HFF-Myc (cell line): ENCODE measurements around the gene ITPKC.

Experiments
- DNase-seq: peaks from one replicate; pipeline ENCODE4 v3.0.0-alpha.2; 2011; ENCODE audit warnings: low read depth; ENCODE audit errors: extremely low read depth
- H3K4me3 ChIP-seq: replicated peaks from 2 replicates; pipeline ENCODE4 v1.5.1; 2011; ENCODE audit warnings: low read depth, mild to moderate bottlenecking, control low read depth, low read length
- TF ChIP-seq, protein P1 (sequence below): IDR thresholded peaks from 2 replicates; pipeline ENCODE4 v1.5.1; 2012; ENCODE audit warnings: mild to moderate bottlenecking, low read depth, low read length, control low read depth; ENCODE audit errors: missing control alignments

The ITPKC gene

DNA sequence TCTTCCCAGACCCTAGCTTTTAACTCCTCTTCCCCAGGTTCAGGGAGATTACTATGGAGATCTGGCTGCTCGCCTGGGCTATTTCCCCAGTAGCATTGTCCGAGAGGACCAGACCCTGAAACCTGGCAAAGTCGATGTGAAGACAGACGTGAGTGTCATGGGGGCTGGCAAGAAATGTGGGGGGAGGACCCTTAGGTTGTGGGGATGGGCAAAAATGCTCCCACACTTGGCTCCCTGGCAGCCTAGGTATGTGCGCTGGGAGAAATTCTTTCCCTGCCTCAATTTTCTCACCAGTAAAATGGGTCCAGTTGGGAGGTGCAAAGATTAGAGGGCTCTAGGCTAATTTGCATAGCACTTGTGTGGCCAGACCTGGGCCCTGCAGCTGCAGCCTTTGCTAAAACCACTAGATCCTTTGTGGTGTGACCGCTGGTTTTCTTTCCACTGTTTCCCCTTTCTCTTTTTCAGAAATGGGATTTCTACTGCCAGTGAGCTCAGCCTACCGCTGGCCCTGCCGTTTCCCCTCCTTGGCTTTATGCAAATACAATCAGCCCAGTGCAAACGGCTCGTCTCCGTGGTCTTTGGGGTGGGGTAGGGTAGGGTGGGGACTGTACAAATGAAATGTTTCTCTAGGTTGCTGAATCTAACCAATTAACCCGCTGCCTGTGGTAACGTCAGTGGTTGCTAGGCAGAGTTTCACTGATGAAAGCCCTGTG, 60.2 kb downstream of the ITPKC start:
- TF ChIP-seq, protein P1, sequence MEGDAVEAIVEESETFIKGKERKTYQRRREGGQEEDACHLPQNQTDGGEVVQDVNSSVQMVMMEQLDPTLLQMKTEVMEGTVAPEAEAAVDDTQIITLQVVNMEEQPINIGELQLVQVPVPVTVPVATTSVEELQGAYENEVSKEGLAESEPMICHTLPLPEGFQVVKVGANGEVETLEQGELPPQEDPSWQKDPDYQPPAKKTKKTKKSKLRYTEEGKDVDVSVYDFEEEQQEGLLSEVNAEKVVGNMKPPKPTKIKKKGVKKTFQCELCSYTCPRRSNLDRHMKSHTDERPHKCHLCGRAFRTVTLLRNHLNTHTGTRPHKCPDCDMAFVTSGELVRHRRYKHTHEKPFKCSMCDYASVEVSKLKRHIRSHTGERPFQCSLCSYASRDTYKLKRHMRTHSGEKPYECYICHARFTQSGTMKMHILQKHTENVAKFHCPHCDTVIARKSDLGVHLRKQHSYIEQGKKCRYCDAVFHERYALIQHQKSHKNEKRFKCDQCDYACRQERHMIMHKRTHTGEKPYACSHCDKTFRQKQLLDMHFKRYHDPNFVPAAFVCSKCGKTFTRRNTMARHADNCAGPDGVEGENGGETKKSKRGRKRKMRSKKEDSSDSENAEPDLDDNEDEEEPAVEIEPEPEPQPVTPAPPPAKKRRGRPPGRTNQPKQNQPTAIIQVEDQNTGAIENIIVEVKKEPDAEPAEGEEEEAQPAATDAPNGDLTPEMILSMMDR = no peak
- DNase-seq = peak; percentile 92
- H3K4me3 ChIP-seq = peak overlapping the region; percentile 50

GRCh38 chr19:40777645-40777936, 60.7 kb downstream of the ITPKC start:
- TF ChIP-seq, protein P1 = no peak

GRCh38 chr19:40777937-40778705, 61.2 kb downstream of the ITPKC start, which contains the start of gene RAB4B:
TSS of gene RAB4B (plus strand) at chr19:40778247. CDS start at chr19:40778376, 129 bp downstream.
- peak within 1 kb of the TSS; percentile 50 for H3K4me3 ChIP-seq
- TF ChIP-seq, protein P1 = no peak
- peak; percentile 98 for DNase-seq

More at GRCh38 chr19:40777645-40777936, 60.7 kb downstream of the ITPKC start:
- H3K4me3 ChIP-seq = peak overlapping the region; percentile 50
- DNase-seq = no peak

GRCh38 chr19:40778706-40779284, 61.9 kb downstream of the ITPKC start:
- no peak for DNase-seq
- TF ChIP-seq, protein P1 = no peak
- peak overlapping the region; percentile 50 for H3K4me3 ChIP-seq

- TF ChIP-seq, protein P1 = no peak
- no peak overlapping the region for H3K4me3 ChIP-seq
- DNase-seq = no peak
These were observed 63.7 kb downstream of the ITPKC start for GRCh38 chr19:40780582-40780981.

DNA sequence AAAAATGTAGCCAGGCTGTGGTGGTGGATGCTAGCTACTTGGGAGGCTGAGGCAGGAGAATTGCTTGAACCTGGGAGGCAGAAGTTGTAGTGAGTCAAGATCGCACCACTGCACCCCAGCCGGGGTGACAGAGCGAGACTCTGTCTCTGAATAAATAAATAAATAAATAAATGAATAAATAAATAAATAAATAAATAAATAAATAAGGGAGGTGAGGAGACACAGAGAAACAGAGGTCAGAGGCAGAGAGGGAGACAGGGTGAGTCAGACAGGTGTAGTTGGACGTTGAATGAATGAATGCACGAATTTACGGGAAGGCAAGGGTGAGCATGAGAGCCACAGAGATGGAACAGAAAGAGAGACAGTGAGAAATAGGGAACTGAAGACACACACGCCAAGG, 64.2 kb downstream of the ITPKC start:
- no peak overlapping the region for H3K4me3 ChIP-seq
- no peak for DNase-seq
- TF ChIP-seq, protein P1 = no peak
